Smooth muscle cell (in vitro differentiated cells): ENCODE measurements around the gene BAIAP3. TPM values are rescaled to one million over a fixed set of nuclear protein-coding genes. Genes with fewer than 3 reads are reported as not detected.

ENCODE experiments used
- DNase-seq: peaks from one replicate; lab custom pipeline; 2025; ENCODE audit not compliant: unreplicated experiment; lab: John Stamatoyannopoulos, UW
- H2AFZ ChIP-seq: fragments of 200-600 bp; sonication (generic); 2 replicates; pipeline ENCODE4 v1.6.0; 2016; ENCODE audit warnings: antibody characterized with exemption, low read depth, mild to moderate bottlenecking
- H3F3A ChIP-seq: fragments of 200-600 bp; sonication (generic); 2 replicates; pipeline ENCODE4 v1.6.0; 2017; ENCODE audit warnings: antibody characterized with exemption, low read depth
- H3K27ac ChIP-seq: fragments of 200-600 bp; sonication (generic); 2 replicates; pipeline ENCODE4 v1.5.1; 2016; ENCODE audit warnings: low read depth, mild to moderate bottlenecking
- H3K27me3 ChIP-seq: fragments of 200-600 bp; sonication (generic); 2 replicates; pipeline ENCODE4 v1.6.1; 2016; ENCODE audit warnings: low read depth, mild to moderate bottlenecking
- H3K36me3 ChIP-seq: fragments of 200-600 bp; sonication (generic); 2 replicates; pipeline ENCODE4 v1.5.1; 2016; ENCODE audit warnings: low read depth
- H3K4me1 ChIP-seq: fragments of 200-600 bp; sonication (generic); 2 replicates; pipeline ENCODE4 v1.5.1; 2016; ENCODE audit warnings: low read depth
- H3K4me2 ChIP-seq: fragments of 200-600 bp; sonication (generic); 2 replicates; pipeline ENCODE4 v1.6.0; 2016; ENCODE audit warnings: mild to moderate bottlenecking
- H3K4me3 ChIP-seq: fragments of 200-600 bp; sonication (generic); 2 replicates; pipeline ENCODE4 v1.5.1; 2016; ENCODE audit warnings: mild to moderate bottlenecking
- H3K79me2 ChIP-seq: fragments of 200-600 bp; sonication (generic); 2 replicates; pipeline ENCODE4 v1.6.0; 2016; ENCODE audit warnings: low read depth, mild to moderate bottlenecking
- H3K9ac ChIP-seq: fragments of 200-600 bp; sonication (generic); 2 replicates; pipeline ENCODE4 v1.6.0; 2016; ENCODE audit warnings: low read depth
- H3K9me3 ChIP-seq: fragments of 200-600 bp; sonication (generic); replicated peaks from 2 replicates; pipeline ENCODE4 v1.5.1; 2016; ENCODE audit warnings: low read depth
- H4K20me1 ChIP-seq: fragments of 200-600 bp; sonication (generic); 2 replicates; pipeline ENCODE4 v1.6.0; 2016; ENCODE audit warnings: low read depth
- WGBS: methylation state at CpG from one replicate; pipeline ENCODE4 v1.1.7; 2016; ENCODE audit warnings: low lambda C conversion rate; 5-methylcytosine and 5-hydroxymethylcytosine counted together
- polyA plus RNA-seq: library from polyadenylated mRNA; unstranded; fragments of >200 nt; fragmentation: Nextera tagmentation; extraction: Ambion mirVana; gene quantifications from 2 replicates; pipeline ENCODE4 v1.2.1, GENCODE V29; 2016
- total RNA-seq: library from RNA; depleted of rRNA; stranded (reverse); fragments of >200 nt; gene quantifications from 2 replicates; pipeline ENCODE4 v1.2.3, GENCODE V29; 2014
- TF ChIP-seq, protein P1 (sequence below): fragments of 200-600 bp; sonication (generic); IDR thresholded peaks from 2 replicates; pipeline ENCODE4 v1.5.1; 2017; ENCODE audit warnings: borderline replicate concordance, mild to moderate bottlenecking, antibody characterized with exemption; ENCODE audit not compliant: insufficient read depth, poor library complexity, severe bottlenecking

BAIAP3 gene
- total and polyA plus RNA-seq, 2 experiments from 2014 or later, result 0.31 to 0.51 TPM

DNA sequence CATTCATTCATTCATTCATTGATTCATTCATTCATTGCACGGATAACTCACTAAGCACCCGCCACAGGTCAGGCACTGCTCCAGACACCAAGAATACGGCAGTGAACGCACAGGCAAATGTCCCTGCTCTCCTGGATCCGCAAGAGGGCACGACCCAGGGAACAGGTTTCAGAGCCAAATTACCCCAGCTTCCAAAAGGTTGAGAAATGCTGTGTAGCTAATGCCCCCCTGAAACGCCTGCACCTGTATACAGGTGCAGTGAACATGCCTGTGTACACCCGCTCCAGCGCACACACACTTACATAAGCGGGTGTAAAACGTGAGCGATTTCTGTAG lies 33.6 kb upstream of the BAIAP3 start:
- no peaks in the 10 kb centered on the region for H3K79me2 ChIP-seq
- DNase-seq, result no peak
- TF ChIP-seq, protein P1, sequence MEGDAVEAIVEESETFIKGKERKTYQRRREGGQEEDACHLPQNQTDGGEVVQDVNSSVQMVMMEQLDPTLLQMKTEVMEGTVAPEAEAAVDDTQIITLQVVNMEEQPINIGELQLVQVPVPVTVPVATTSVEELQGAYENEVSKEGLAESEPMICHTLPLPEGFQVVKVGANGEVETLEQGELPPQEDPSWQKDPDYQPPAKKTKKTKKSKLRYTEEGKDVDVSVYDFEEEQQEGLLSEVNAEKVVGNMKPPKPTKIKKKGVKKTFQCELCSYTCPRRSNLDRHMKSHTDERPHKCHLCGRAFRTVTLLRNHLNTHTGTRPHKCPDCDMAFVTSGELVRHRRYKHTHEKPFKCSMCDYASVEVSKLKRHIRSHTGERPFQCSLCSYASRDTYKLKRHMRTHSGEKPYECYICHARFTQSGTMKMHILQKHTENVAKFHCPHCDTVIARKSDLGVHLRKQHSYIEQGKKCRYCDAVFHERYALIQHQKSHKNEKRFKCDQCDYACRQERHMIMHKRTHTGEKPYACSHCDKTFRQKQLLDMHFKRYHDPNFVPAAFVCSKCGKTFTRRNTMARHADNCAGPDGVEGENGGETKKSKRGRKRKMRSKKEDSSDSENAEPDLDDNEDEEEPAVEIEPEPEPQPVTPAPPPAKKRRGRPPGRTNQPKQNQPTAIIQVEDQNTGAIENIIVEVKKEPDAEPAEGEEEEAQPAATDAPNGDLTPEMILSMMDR, result no peak
- H3K9me3 ChIP-seq, result no peaks in the 10 kb centered on the region
- WGBS, result 89% methylated on average over 12 of the region's 12 CpGs
- no peak overlapping the region for H3K4me2 ChIP-seq
- no peaks in the 10 kb centered on the region for H3K4me1 ChIP-seq
- H4K20me1 ChIP-seq, result no peaks in the 10 kb centered on the region
- no peak overlapping the region for H3K4me3 ChIP-seq
- no peak overlapping the region for H3K9ac ChIP-seq
- H3K27me3 ChIP-seq, result peaks cover 6% of the 10 kb centered on the region
- no peak overlapping the region for H2AFZ ChIP-seq
- no peak overlapping the region for H3K27ac ChIP-seq
- no peaks in the 10 kb centered on the region for H3F3A ChIP-seq
- H3K36me3 ChIP-seq, result no peaks in the 10 kb centered on the region

DNA sequence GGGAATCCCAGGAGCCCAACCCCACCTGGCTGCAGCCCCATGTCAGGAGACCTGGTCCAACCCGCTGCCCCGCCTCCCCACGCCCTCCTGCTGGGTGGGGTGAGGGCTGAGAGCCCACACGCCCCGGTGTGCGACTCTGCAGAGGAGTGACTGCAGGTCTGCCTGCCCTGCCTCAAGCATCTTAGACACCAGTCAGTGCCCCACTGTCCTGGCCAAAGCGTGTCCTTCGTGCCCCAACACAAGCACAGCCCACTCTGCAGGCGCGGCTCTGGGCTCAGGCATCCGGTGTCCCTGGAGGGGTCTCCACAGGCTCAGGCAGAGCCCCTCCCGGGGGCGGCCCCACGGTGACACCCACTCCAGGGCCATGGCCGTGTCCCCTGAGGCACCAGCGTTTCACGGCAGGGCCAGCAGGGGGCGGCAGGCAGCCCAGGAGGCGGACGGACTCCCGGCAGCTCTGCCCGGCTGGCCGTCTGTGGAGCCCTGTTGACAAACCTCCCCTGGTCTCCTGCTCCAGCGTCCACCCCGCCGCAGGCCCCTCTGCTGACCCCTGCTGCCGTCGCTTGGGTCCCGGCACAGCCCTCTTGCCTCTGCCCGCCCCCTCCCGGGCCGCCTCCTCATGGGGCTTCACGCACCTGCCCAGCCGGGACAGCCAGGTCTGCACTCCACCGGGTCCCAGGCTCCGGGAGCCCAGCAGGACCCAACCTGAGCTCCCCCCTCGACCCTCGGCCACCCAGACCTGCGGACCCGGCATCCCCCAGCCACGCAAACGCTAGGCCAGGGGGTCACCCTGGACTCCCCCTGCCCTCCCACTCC lies 32.6 kb upstream of the BAIAP3 start:
- Histone ChIP-seq H3K4me2 (peak overlapping the region; percentile 59), H3F3A (peaks cover 5% of the 10 kb centered on the region), H3K79me2 (no peaks in the 10 kb centered on the region), H3K36me3 (no peaks in the 10 kb centered on the region), H4K20me1 (no peaks in the 10 kb centered on the region), H3K9ac (no peak overlapping the region), H3K27ac (no peak overlapping the region), H2AFZ (no peak overlapping the region), H3K4me1 (no peaks in the 10 kb centered on the region), H3K27me3 (peaks cover 6% of the 10 kb centered on the region), H3K9me3 (no peaks in the 10 kb centered on the region), H3K4me3 (no peak overlapping the region)
- peak; percentile 21 for DNase-seq
- TF ChIP-seq, protein P1, result peak; percentile 77
- WGBS, result 18% methylated on average over 29 of the region's 42 CpGs

DNA sequence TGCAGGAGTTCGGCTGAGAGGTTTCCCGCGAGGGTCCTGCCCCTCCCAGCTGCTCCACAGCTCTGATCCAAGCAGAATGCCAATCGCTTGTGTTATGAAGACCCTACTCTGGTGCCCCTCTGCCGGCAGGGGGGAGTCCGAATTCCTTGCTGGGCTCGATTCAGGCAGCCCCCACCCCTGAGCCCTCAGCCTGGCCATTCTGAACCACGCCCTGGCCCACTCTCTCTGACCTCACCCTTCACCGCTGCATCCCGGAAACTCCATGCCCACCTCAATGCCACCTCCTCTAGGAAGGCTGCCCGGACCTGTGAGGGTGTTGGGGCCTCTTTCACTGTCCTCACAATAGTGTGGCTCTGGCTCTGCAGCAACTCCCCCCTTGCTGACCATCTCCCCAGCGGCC lies 31.9 kb upstream of the BAIAP3 start:
- DNase-seq, result no peak
- TF ChIP-seq, protein P1, result no peak
- H3K9me3 ChIP-seq, result no peaks in the 10 kb centered on the region
- H3K4me1 ChIP-seq, result no peaks in the 10 kb centered on the region
- H3K9ac ChIP-seq, result no peak overlapping the region
- 89% methylated on average over 12 of the region's 12 CpGs for WGBS
- no peak overlapping the region for H3K4me2 ChIP-seq
- H3K27ac ChIP-seq, result no peak overlapping the region
- peaks cover 6% of the 10 kb centered on the region for H3K27me3 ChIP-seq
- H3K4me3 ChIP-seq, result no peak overlapping the region
- H3K36me3 ChIP-seq, result no peaks in the 10 kb centered on the region
- peaks cover 5% of the 10 kb centered on the region for H3F3A ChIP-seq
- no peak overlapping the region for H2AFZ ChIP-seq
- no peaks in the 10 kb centered on the region for H3K79me2 ChIP-seq
- no peaks in the 10 kb centered on the region for H4K20me1 ChIP-seq

DNA sequence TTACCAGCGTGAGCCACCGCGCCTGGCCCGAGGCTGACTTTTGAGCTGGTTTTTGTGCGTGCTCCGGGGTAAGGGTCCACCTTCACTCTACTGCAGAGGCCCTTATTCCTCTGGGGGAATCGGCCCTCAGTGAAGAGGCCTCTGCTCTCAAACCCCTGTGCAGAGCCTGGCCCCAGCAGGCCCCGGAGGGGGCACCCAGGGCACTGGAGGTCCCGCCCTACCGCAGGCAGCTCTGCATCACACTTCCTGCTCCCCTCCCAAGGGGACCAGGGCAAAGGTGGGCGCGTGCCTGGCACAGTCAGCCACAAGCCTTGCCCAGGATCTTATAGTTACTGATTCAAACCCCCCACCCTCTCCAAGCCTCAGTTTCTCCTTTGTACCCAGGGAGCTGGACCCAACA lies 27.6 kb upstream of the BAIAP3 start:
- H3K79me2 ChIP-seq, result peaks cover 10% of the 10 kb centered on the region
- WGBS, result 90% methylated on average over 12 of the region's 12 CpGs
- no peak overlapping the region for H3K4me3 ChIP-seq
- H3K9me3 ChIP-seq, result no peaks in the 10 kb centered on the region
- H3K4me1 ChIP-seq, result peaks cover under 1% of the 10 kb centered on the region
- H3K27ac ChIP-seq, result no peak overlapping the region
- H3K36me3 ChIP-seq, result no peaks in the 10 kb centered on the region
- TF ChIP-seq, protein P1, result no peak
- H3K27me3 ChIP-seq, result no peaks in the 10 kb centered on the region
- H3K4me2 ChIP-seq, result no peak overlapping the region
- peaks cover 5% of the 10 kb centered on the region for H3F3A ChIP-seq
- no peak for DNase-seq
- H3K9ac ChIP-seq, result no peak overlapping the region
- H4K20me1 ChIP-seq, result peaks cover 9% of the 10 kb centered on the region
- H2AFZ ChIP-seq, result no peak overlapping the region
